GM19240 (cell line): ENCODE data around the gene TBRG4.

Experiments used
- DNase-seq: peaks from one replicate; pipeline ENCODE4 v3.0.0; 2011; ENCODE audit warnings: low spot score; ENCODE audit not compliant: insufficient read length

Gene TBRG4

GRCh38 chr7:45089341-45089891, 22.1 kb downstream of the TBRG4 start:
- peak; percentile 57 for DNase-seq

- no peak for DNase-seq
These were observed 22.6 kb downstream of the TBRG4 start, which contains the start of gene NACAD for GRCh38 chr7:45088821-45089340. Gene NACAD (minus strand): TSS chr7:45088969. CDS start chr7:45088894, 75 bp downstream.

- no peak for DNase-seq
These were observed 23.3 kb downstream of the TBRG4 start for GRCh38 chr7:45088146-45088701.

GRCh38 chr7:45087301-45088145, 24.0 kb downstream of the TBRG4 start:
- DNase-seq: no peak

GRCh38 chr7:45086331-45087065, 25.0 kb downstream of the TBRG4 start:
- DNase-seq: no peak

GRCh38 chr7:45085619-45086200, 25.8 kb downstream of the TBRG4 start:
- no peak for DNase-seq

- no peak for DNase-seq
These were observed 26.4 kb downstream of the TBRG4 start for GRCh38 chr7:45084901-45085618.

GRCh38 chr7:45084336-45084735, 27.2 kb downstream of the TBRG4 start:
- no peak for DNase-seq

GRCh38 chr7:45082831-45083331, 28.6 kb downstream of the TBRG4 start:
- no peak for DNase-seq

- DNase-seq: no peak
These were observed 29.3 kb downstream of the TBRG4 start for GRCh38 chr7:45082031-45082830.

GRCh38 chr7:45081670-45081974, 29.9 kb downstream of the TBRG4 start:
- DNase-seq: no peak

- DNase-seq: no peak
These were observed 30.4 kb downstream of the TBRG4 start for GRCh38 chr7:45080958-45081669.

GRCh38 chr7:45080265-45080957, 31.1 kb downstream of the TBRG4 start:
- DNase-seq: no peak

GRCh38 chr7:45078125-45078681, 33.3 kb downstream of the TBRG4 start:
- DNase-seq: no peak

- no peak for DNase-seq
These were observed 33.9 kb downstream of the TBRG4 start for GRCh38 chr7:45077579-45077978.

GRCh38 chr7:45076946-45077345, 34.6 kb downstream of the TBRG4 start:
- no peak for DNase-seq

GRCh38 chr7:45075871-45076796, 35.4 kb downstream of the TBRG4 start:
- no peak for DNase-seq
